Activated B cell treated with CpG ODN at 0.5 μM for 24 hours (primary cell): ENCODE measurements around the gene FAM216B. TPM values are rescaled to one million over a fixed set of nuclear protein-coding genes. Genes with fewer than 3 reads are reported as not detected.

Experiments used
- ATAC-seq: fragments of 200-7000 bp; cut with Tn5 transposase; one replicate; pipeline ENCODE4 v1.10.0; 2021; ENCODE audit warnings: low read depth, mild to moderate bottlenecking, moderate library complexity
- CTCF ChIA-PET: fragments of 350-600 bp; sonication (Branson Sonifier 250); formaldehyde crosslinking; loops from one replicate; lab custom pipeline; 2021; ENCODE audit warnings: antibody characterized with exemption; lab: Charles Lee
- POLR2A ChIA-PET: fragments of 350-600 bp; sonication (Branson Sonifier 250); formaldehyde crosslinking; loops from one replicate; lab custom pipeline; 2021; ENCODE audit warnings: antibody characterized with exemption; lab: Charles Lee
- DNase-seq: peaks from one replicate; pipeline ENCODE4 v3.0.0; 2022
- H3K27ac Mint-ChIP-seq: one replicate; pipeline ENCODE4 v1.8.0; 2020; ENCODE audit warnings: mixed read lengths
- H3K27me3 Mint-ChIP-seq: one replicate; pipeline ENCODE4 v1.8.0; 2021; ENCODE audit warnings: mixed read lengths
- H3K36me3 Mint-ChIP-seq: one replicate; pipeline ENCODE4 v1.8.0; 2021; ENCODE audit warnings: low read depth, mixed read lengths
- H3K4me1 Mint-ChIP-seq: one replicate; pipeline ENCODE4 v1.8.0; 2021; ENCODE audit warnings: mixed read lengths
- H3K4me3 Mint-ChIP-seq: one replicate; pipeline ENCODE4 v1.8.0; 2020; ENCODE audit warnings: mild to moderate bottlenecking, mixed read lengths
- H3K9me3 Mint-ChIP-seq: one replicate; pipeline ENCODE4 v1.8.0; 2020; ENCODE audit warnings: mixed read lengths
- CTCF ChIP-seq: fragments of 200-600 bp; IDR thresholded peaks from one replicate; pipeline ENCODE4 v1.8.0; 2022; ENCODE audit warnings: antibody characterized with exemption, mild to moderate bottlenecking
- intact Hi-C: fragments of 100-400 bp; cut with micrococcal nuclease; formaldehyde crosslinking; loops from one replicate; pipeline ENCODE4 v1.15.1; 2024
- total RNA-seq: library from RNA; stranded (reverse); gene quantifications from 2 replicates; pipeline ENCODE4 v1.2.3, GENCODE V29; 2022

The FAM216B gene
- not detected in 2 replicates for total RNA-seq

DNA sequence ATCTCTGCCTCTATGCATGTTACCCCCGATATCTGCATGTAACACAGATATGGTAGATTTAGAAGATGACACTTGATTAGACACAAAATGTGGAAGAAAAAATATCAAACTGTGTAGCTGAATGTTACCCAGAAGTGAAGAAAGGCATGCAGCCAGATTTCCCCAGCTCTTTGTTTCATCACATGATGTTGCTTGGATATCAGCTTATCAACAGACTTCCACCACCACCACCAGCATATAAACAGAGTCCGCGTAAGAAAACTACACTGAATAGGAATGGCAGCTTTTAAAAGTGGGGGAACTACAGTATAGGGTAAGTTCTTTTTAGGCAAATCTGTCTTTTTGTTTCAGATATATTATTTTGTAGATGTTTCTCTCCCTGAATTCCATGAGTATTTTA is at the start of gene FAM216B:
TSS of gene FAM216B (plus strand) at position 233 of the 400 bp plus-strand sequence. CDS start 2,484 bp downstream, outside the sequence.
- CTCF ChIA-PET = no interaction called here
- no peaks in the 10 kb centered on the region for H3K9me3 Mint-ChIP-seq

GRCh38 chr13:42732073-42732472 is 49.3 kb upstream of the FAM216B start:
- no peaks in the 10 kb centered on the region for H3K4me1 Mint-ChIP-seq
- ChIA-PET CTCF (no interaction called here), POLR2A (no interaction called here)
- TF ChIP-seq CTCF = no peak
- peaks cover 2% of the 10 kb centered on the region for H3K9me3 Mint-ChIP-seq
- H3K4me3 Mint-ChIP-seq = no peak overlapping the region
- DNase-seq (no peak), ATAC-seq (no peak)
- intact Hi-C loops = no loop called here
- peaks cover 2% of the 10 kb centered on the region for H3K27me3 Mint-ChIP-seq
- no peak overlapping the region for H3K27ac Mint-ChIP-seq
- H3K36me3 Mint-ChIP-seq = no peaks in the 10 kb centered on the region

More for the DNA sequence above, at the start of gene FAM216B:
- Mint-ChIP-seq H3K27ac (no peak within 1 kb of the TSS), H3K4me1 (no peaks in the 10 kb centered on the region), H3K27me3 (peaks cover 12% of the 10 kb centered on the region), H3K36me3 (no peaks in the 10 kb centered on the region), H3K4me3 (no peak within 1 kb of the TSS)
- DNase-seq (no peak), ATAC-seq (no peak)
- POLR2A ChIA-PET = no interaction called here
- intact Hi-C loops = no loop called here
- no peak for TF ChIP-seq CTCF

- ChIA-PET CTCF (no interaction called here), POLR2A (no interaction called here)
- peaks cover 2% of the 10 kb centered on the region for H3K9me3 Mint-ChIP-seq
- H3K27ac Mint-ChIP-seq = no peak overlapping the region
- no peaks in the 10 kb centered on the region for H3K4me1 Mint-ChIP-seq
- intact Hi-C loops = no loop called here
- no peaks in the 10 kb centered on the region for H3K36me3 Mint-ChIP-seq
- ATAC-seq (no peak), DNase-seq (no peak)
- no peak for TF ChIP-seq CTCF
- H3K27me3 Mint-ChIP-seq = peaks cover 2% of the 10 kb centered on the region
- H3K4me3 Mint-ChIP-seq = no peak overlapping the region
Measured at GRCh38 chr13:42733046-42733445, 48.3 kb upstream of the FAM216B start.

DNA sequence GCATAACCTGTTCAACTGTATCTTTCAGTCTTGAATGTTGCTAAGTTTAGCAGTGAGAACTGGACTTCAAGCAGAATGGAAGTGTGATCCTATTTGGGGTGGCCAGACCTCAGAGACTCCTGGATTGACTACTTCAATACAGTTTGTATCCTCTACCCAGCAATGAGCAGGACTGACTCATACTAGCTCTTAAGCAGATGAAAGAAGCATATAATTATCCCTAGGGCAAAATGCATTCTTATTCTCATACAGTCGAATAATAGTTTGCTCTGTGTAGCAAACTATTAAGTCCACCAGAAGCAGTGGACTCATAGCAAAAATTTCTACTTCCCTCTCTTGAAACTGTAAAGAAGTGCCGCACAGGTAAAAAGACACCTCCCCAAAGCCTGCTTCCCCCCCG is 46.4 kb upstream of the FAM216B start:
- POLR2A ChIA-PET = no interaction called here
- CTCF ChIA-PET = no interaction called here
- TF ChIP-seq CTCF = no peak
- Mint-ChIP-seq H3K4me1 (no peaks in the 10 kb centered on the region), H3K9me3 (peaks cover 2% of the 10 kb centered on the region), H3K36me3 (no peaks in the 10 kb centered on the region), H3K4me3 (no peak overlapping the region), H3K27me3 (peaks cover 7% of the 10 kb centered on the region), H3K27ac (no peak overlapping the region)
- DNase-seq (no peak), ATAC-seq (no peak)
- intact Hi-C loops = no loop called here

GRCh38 chr13:42740753-42741152 is 40.6 kb upstream of the FAM216B start:
- no peak for TF ChIP-seq CTCF
- DNase-seq (no peak), ATAC-seq (no peak)
- POLR2A ChIA-PET = no interaction called here
- no peaks in the 10 kb centered on the region for H3K36me3 Mint-ChIP-seq
- H3K27me3 Mint-ChIP-seq = peaks cover 5% of the 10 kb centered on the region
- intact Hi-C loops = no loop called here
- H3K4me3 Mint-ChIP-seq = no peak overlapping the region
- H3K9me3 Mint-ChIP-seq = no peaks in the 10 kb centered on the region
- peaks cover 2% of the 10 kb centered on the region for H3K4me1 Mint-ChIP-seq
- CTCF ChIA-PET = no interaction called here
- H3K27ac Mint-ChIP-seq = no peak overlapping the region
